CD4-positive, alpha-beta T cell (primary cell): ENCODE results near the gene EEIG1. TPM values are rescaled to one million over a fixed set of nuclear protein-coding genes. Genes with fewer than 3 reads are reported as not detected.

Experiments used
- ATAC-seq: fragments of 200-7000 bp; cut with Tn5 transposase; one replicate; pipeline ENCODE4 v1.10.0; 2022; ENCODE audit warnings: mild to moderate bottlenecking; ENCODE audit not compliant: poor library complexity
- CTCF ChIA-PET: fragments of 350-600 bp; sonication (Branson Sonifier 250); formaldehyde crosslinking; loops from one replicate; lab custom pipeline; 2021; ENCODE audit warnings: antibody characterized with exemption, inconsistent platforms; lab: Charles Lee
- POLR2A ChIA-PET: fragments of 350-600 bp; sonication (Branson Sonifier 250); formaldehyde crosslinking; loops from one replicate; lab custom pipeline; 2021; ENCODE audit warnings: antibody characterized with exemption, inconsistent platforms; lab: Charles Lee
- DNase-seq, 14 experiments: peaks; one replicate each; pipeline ENCODE4 v3.0.0-alpha.2; 2013 to 2020; ENCODE audit warnings: mixed read lengths in 2 of 14
- H3K27ac ChIP-seq, 2 donors: one replicate each; pipeline versions ENCODE4 v1.5.1 to v1.7.0; 2013; ENCODE audit warnings: low read length in 2 of 2, low read depth in 1 of 2, mild to moderate bottlenecking in 1 of 2
- H3K27me3 ChIP-seq, 2 experiments: 1 replicate in 1 of 2; 2 replicates in 1 of 2; pipeline versions ENCODE4 v1.6.1 to v1.7.0; 2013; ENCODE audit warnings: low read length in 2 of 2, control low read depth in 1 of 2, mild to moderate bottlenecking in 1 of 2, moderate library complexity in 1 of 2; ENCODE audit not compliant: insufficient read depth in 2 of 2, control insufficient read depth in 1 of 2
- H3K36me3 ChIP-seq: one replicate; pipeline ENCODE4 v1.6.1; 2013; ENCODE audit warnings: low read length, control low read depth; ENCODE audit not compliant: insufficient read depth
- H3K4me1 ChIP-seq: one replicate; pipeline ENCODE4 v1.6.1; 2013; ENCODE audit warnings: low read length, control low read depth; ENCODE audit not compliant: insufficient read depth
- H3K4me3 ChIP-seq: one replicate; pipeline ENCODE4 v1.5.1; 2013; ENCODE audit warnings: mild to moderate bottlenecking, low read length, moderate library complexity
- H3K9me3 ChIP-seq, 2 experiments: 1 replicate in 1 of 2; 2 replicates in 1 of 2; pipeline versions ENCODE4 v1.6.1 to v1.7.0; 2013; ENCODE audit warnings: low read length in 2 of 2, mild to moderate bottlenecking in 2 of 2, control low read depth in 1 of 2, moderate library complexity in 1 of 2; ENCODE audit not compliant: control insufficient read depth in 1 of 2, insufficient read depth in 1 of 2
- H3K27ac Mint-ChIP-seq: one replicate; pipeline ENCODE4 v1.8.0; 2020; ENCODE audit warnings: mixed read lengths
- H3K27me3 Mint-ChIP-seq: one replicate; pipeline ENCODE4 v1.8.0; 2021; ENCODE audit warnings: mixed read lengths
- H3K36me3 Mint-ChIP-seq: one replicate; pipeline ENCODE4 v1.8.0; 2021; ENCODE audit warnings: low read depth, mixed read lengths
- H3K4me1 Mint-ChIP-seq: one replicate; pipeline ENCODE4 v1.8.0; 2021; ENCODE audit warnings: low read depth, mixed read lengths
- H3K4me3 Mint-ChIP-seq: one replicate; pipeline ENCODE4 v1.8.0; 2020; ENCODE audit warnings: mild to moderate bottlenecking, mixed read lengths
- H3K9me3 Mint-ChIP-seq: one replicate; pipeline ENCODE4 v1.8.0; 2020; ENCODE audit warnings: mixed read lengths
- CTCF ChIP-seq: fragments of 200-600 bp; IDR thresholded peaks from one replicate; pipeline ENCODE4 v1.8.0; 2022; ENCODE audit warnings: antibody characterized with exemption, mild to moderate bottlenecking
- intact Hi-C, 2 experiments: fragments of 100-400 bp; cut with DNase I in 1 of 2; cut with micrococcal nuclease in 1 of 2; formaldehyde crosslinking; loops; one replicate each; pipeline versions ENCODE4 v1.15.1 to v1.9.0; 2023 to 2025; cut with DNase I, micrococcal nuclease
- total RNA-seq, 174 experiments: library from RNA in 2 of 174; stranded (reverse) in 2 of 174; gene quantifications; one replicate each; pipeline ENCODE4 v1.2.3 and lab custom pipeline; 2021 to 2026

EEIG1 gene
- total RNA-seq, 2 experiments from 2014 or later = 440 to 463 TPM

- Histone ChIP-seq H3K4me1 (peaks cover 79% of the 10 kb centered on the region), H3K27me3 (no peaks in the 10 kb centered on the region), H3K9me3 (no peaks in the 10 kb centered on the region), H3K27ac (peak overlapping the region in 1 of 2 donors; percentile 57), H3K36me3 (peaks cover 97% of the 10 kb centered on the region), H3K4me3 (no peak overlapping the region)
- Mint-ChIP-seq H3K9me3 (no peaks in the 10 kb centered on the region), H3K27me3 (no peaks in the 10 kb centered on the region), H3K4me1 (peaks cover 63% of the 10 kb centered on the region), H3K4me3 (no peak overlapping the region), H3K27ac (peak overlapping the region; percentile 97), H3K36me3 (peaks cover 95% of the 10 kb centered on the region)
- DNase-seq = no peak
- TF ChIP-seq CTCF = no peak
- ChIA-PET CTCF (interaction anchor here (6.4 kb wide), 1 partner anchor 89 kb away, joined by 67 read pairs; no protein-coding TSS in a partner anchor), POLR2A (interaction anchor here (0.5 to 3.8 kb wide), 3 partner anchors 24 to 88 kb away, joined by 3 to 23 read pairs (median 5); no protein-coding TSS in a partner anchor)
- ATAC-seq = no peak
- intact Hi-C loops = no loop called here
These were observed 34.8 kb downstream of the EEIG1 start for GRCh38 chr9:127945942-127946341.

GRCh38 chr9:127945338-127945737, 35.5 kb downstream of the EEIG1 start:
- Mint-ChIP-seq H3K27me3 (no peaks in the 10 kb centered on the region), H3K9me3 (no peaks in the 10 kb centered on the region), H3K36me3 (peaks cover 95% of the 10 kb centered on the region), H3K4me1 (peaks cover 60% of the 10 kb centered on the region), H3K27ac (peak overlapping the region; percentile 97), H3K4me3 (no peak overlapping the region)
- CTCF ChIA-PET = interaction anchor here (5.0 to 6.4 kb wide), 2 partner anchors 9 to 90 kb away, joined by 67 to 74 read pairs; no protein-coding TSS in a partner anchor
- peaks cover 73% of the 10 kb centered on the region for H3K4me1 ChIP-seq
- intact Hi-C loops = no loop called here
- TF ChIP-seq CTCF = no peak
- H3K27ac ChIP-seq = no peak overlapping the region
- H3K9me3 ChIP-seq = no peaks in the 10 kb centered on the region
- H3K36me3 ChIP-seq = peaks cover 97% of the 10 kb centered on the region
- POLR2A ChIA-PET = interaction anchor here (1.5 to 3.8 kb wide), 3 partner anchors 25 to 89 kb away, joined by 4 to 23 read pairs (median 5); no protein-coding TSS in a partner anchor
- DNase-seq = no peak
- no peak for ATAC-seq
- no peak overlapping the region for H3K4me3 ChIP-seq
- H3K27me3 ChIP-seq = no peaks in the 10 kb centered on the region

GRCh38 chr9:127944586-127945218, 36.1 kb downstream of the EEIG1 start:
- ATAC-seq (no peak), DNase-seq (no peak)
- intact Hi-C loops = no loop called here
- Mint-ChIP-seq H3K27ac (peak overlapping the region; percentile 78), H3K4me3 (no peak overlapping the region), H3K27me3 (no peaks in the 10 kb centered on the region), H3K9me3 (no peaks in the 10 kb centered on the region), H3K4me1 (peaks cover 56% of the 10 kb centered on the region), H3K36me3 (peaks cover 95% of the 10 kb centered on the region)
- Histone ChIP-seq H3K27ac (no peak overlapping the region), H3K27me3 (no peaks in the 10 kb centered on the region), H3K36me3 (peaks cover 97% of the 10 kb centered on the region), H3K9me3 (no peaks in the 10 kb centered on the region), H3K4me1 (peaks cover 67% of the 10 kb centered on the region), H3K4me3 (no peak overlapping the region)
- POLR2A ChIA-PET = interaction anchor here (1.1 to 6.0 kb wide), 8 partner anchors 10 to 128 kb away, joined by 3 to 31 read pairs (median 10); partner anchors contain the start of gene PIP5KL1
- CTCF ChIA-PET = interaction anchor here (0.9 to 6.4 kb wide), 10 partner anchors 9 to 143 kb away, joined by 3 to 74 read pairs (median 4); partner anchors contain the start of gene EEIG1
- TF ChIP-seq CTCF = no peak
